Peyer's patch (tissue), 4 donors: ENCODE measurements around the gene FLNA.

Experiments
- CTCF ChIP-seq, 6 experiments: fragments of 450-650 bp in 4 of 6; fragments of 200-600 bp in 2 of 6; sonication (generic) in 1 of 6; IDR thresholded peaks; one replicate each; pipeline ENCODE4 v1.5.1; 2017 to 2019; ENCODE audit warnings: antibody characterized with exemption in 6 of 6, mild to moderate bottlenecking in 3 of 6, moderate library complexity in 1 of 6
- POLR2A ChIP-seq, 2 donors: fragments of 450-650 bp; IDR thresholded peaks; one replicate each; pipeline ENCODE4 v1.5.1; 2017; ENCODE audit warnings: antibody characterized with exemption in 2 of 2, mild to moderate bottlenecking in 2 of 2, moderate library complexity in 2 of 2

- TF ChIP-seq CTCF (IDR thresholded peaks at IDR 0.05) (no peak), POLR2A (IDR thresholded peaks at IDR 0.05) (no peak)
These were observed 29.4 kb upstream of the FLNA start for GRCh38 chrX:154403858-154404257.
